Occipital lobe (tissue), 2 donors: ENCODE data around the gene IGFL3. TPM values are rescaled to one million over a fixed set of nuclear protein-coding genes. Genes with fewer than 3 reads are reported as not detected.

Experiments
- DNase-seq: peaks from one replicate; lab custom pipeline; 2025; lab: John Stamatoyannopoulos, UW
- total RNA-seq: library from RNA; depleted of rRNA; stranded (reverse); fragments of >200 nt; gene quantifications from one replicate; pipeline ENCODE4 v1.2.3, GENCODE V29; 2014

IGFL3 gene
- total RNA-seq, 1 donor from 2014 or later: not detected

GRCh38 chr19:46076951-46077814 lies 47.3 kb downstream of the IGFL3 start:
- DNase-seq: peak; percentile 79

DNA sequence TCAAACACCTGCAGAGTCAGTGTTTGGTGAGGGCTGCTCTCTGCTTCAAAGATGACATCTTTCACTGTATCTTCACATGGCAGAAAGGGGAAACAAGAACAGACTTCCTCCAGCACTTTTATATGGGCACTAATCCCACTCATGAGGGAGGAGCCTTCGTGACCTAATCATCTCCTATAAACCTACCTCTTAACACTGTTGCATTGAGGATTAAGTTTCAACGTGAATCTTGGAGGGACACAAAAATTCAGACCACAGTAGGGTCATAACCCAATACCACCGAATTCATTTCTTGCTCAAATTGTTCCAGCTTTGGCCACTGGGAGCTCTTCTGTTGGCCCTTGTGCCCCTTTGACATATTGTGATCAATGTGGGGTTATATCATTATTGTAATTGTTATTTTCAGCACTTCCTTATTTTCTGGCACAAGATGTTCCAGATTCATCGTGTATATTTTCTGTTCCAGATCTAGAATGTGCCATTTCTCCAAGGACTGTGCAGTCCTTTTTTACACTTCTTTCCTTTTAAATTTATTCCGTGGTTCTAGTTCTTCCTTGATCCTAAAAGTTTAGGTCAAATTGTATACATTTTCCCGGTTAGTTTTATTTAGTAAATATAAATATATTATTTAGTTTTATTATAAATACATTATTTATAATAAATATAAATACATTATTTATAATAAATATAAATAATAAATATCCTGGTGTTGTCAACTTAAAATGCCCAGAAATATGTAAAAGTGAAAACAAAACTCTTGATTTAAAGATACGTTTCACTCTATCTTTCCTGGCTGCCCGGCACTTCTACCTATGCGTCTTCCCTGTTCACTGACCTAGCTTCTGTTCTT lies 48.2 kb downstream of the IGFL3 start:
- DNase-seq: no peak

GRCh38 chr19:46073268-46073922 lies 51.1 kb downstream of the IGFL3 start:
- no peak for DNase-seq

Other genes starting within 250 kb of the IGFL3 start
- 32.1 TPM for gene IRF2BP1, start 238.5 kb downstream of the IGFL3 start, total RNA-seq
- gene MYPOP, start 222.1 kb downstream of the IGFL3 start, total RNA-seq: 0.78 TPM
- not detected for gene NANOS2, start 209.9 kb downstream of the IGFL3 start, total RNA-seq
- gene NOVA2, start 150.8 kb downstream of the IGFL3 start, total RNA-seq: 9.4 TPM
- gene CCDC61, start 129.2 kb downstream of the IGFL3 start, total RNA-seq: 5.8 TPM
- not detected for gene PGLYRP1, start 101.6 kb downstream of the IGFL3 start, total RNA-seq
- gene IGFL4, start 83.7 kb downstream of the IGFL3 start, total RNA-seq: 1.6 TPM
- gene IGFL2, start 23.6 kb upstream of the IGFL3 start, total RNA-seq: 0.31 TPM
- gene IGFL1, start 105.1 kb upstream of the IGFL3 start, total RNA-seq: not detected
- 6.4 TPM for gene HIF3A, start 172.4 kb upstream of the IGFL3 start, total RNA-seq
- 53.0 TPM for gene PPP5C, start 222.4 kb upstream of the IGFL3 start, total RNA-seq